Activated T-helper 1 cell treated with anti-CD3 and anti-CD28 coated beads, Interleukin-12 subunit alpha, Interleukin-12 subunit beta, Interleukin-2, Interleukin-4 antibody, amounts not matched to agents 30 ng/mL and 10 ng/mL and 1 ng/mL, durations not matched to agents 14 hours and 24 hours and 36 hours (primary cell): ENCODE results near the gene ATP6V1B1. TPM values are rescaled to one million over a fixed set of nuclear protein-coding genes. Genes with fewer than 3 reads are reported as not detected.

ENCODE experiments used
- DNase-seq: peaks from one replicate; pipeline ENCODE4 v3.0.0; 2021; ENCODE audit warnings: low spot score
- H3K27ac Mint-ChIP-seq: one replicate; pipeline ENCODE4 v1.8.0; 2021; ENCODE audit warnings: mild to moderate bottlenecking, mixed read lengths
- H3K27me3 Mint-ChIP-seq: one replicate; pipeline ENCODE4 v1.8.0; 2022; ENCODE audit warnings: mild to moderate bottlenecking, moderate library complexity, mixed read lengths; ENCODE audit not compliant: insufficient read depth
- H3K36me3 Mint-ChIP-seq: one replicate; pipeline ENCODE4 v1.8.0; 2021; ENCODE audit warnings: low read depth, mixed read lengths
- H3K4me1 Mint-ChIP-seq: one replicate; pipeline ENCODE4 v1.8.0; 2021; ENCODE audit warnings: low read depth, mixed read lengths
- H3K4me3 Mint-ChIP-seq: one replicate; pipeline ENCODE4 v1.8.0; 2021; ENCODE audit warnings: mild to moderate bottlenecking, moderate library complexity, mixed read lengths
- H3K9me3 Mint-ChIP-seq: one replicate; pipeline ENCODE4 v1.8.0; 2021; ENCODE audit warnings: mixed read lengths
- intact Hi-C: fragments of 100-400 bp; cut with micrococcal nuclease; formaldehyde crosslinking; loops from one replicate; pipeline ENCODE4 v1.15.1; 2024
- total RNA-seq: library from RNA; stranded (reverse); gene quantifications from 2 replicates; pipeline ENCODE4 v1.2.3, GENCODE V29; 2022

Gene ATP6V1B1
- total RNA-seq, 1 donor from 2014 or later: not detected

- Mint-ChIP-seq H3K27ac (no peak overlapping the region), H3K27me3 (peaks cover 86% of the 10 kb centered on the region), H3K4me1 (peaks cover 15% of the 10 kb centered on the region), H3K4me3 (no peak overlapping the region), H3K36me3 (peaks cover 3% of the 10 kb centered on the region), H3K9me3 (no peaks in the 10 kb centered on the region)
- intact Hi-C loops: no loop called here
- no peak for DNase-seq
Measured at GRCh38 chr2:70894765-70895164, 40.9 kb upstream of the ATP6V1B1 start.

GRCh38 chr2:70895249-70895648 is 40.5 kb upstream of the ATP6V1B1 start:
- H3K4me1 Mint-ChIP-seq: peaks cover 20% of the 10 kb centered on the region
- H3K27me3 Mint-ChIP-seq: peaks cover 86% of the 10 kb centered on the region
- intact Hi-C loops: no loop called here
- H3K27ac Mint-ChIP-seq: no peak overlapping the region
- DNase-seq: no peak
- H3K9me3 Mint-ChIP-seq: no peaks in the 10 kb centered on the region
- no peak overlapping the region for H3K4me3 Mint-ChIP-seq
- H3K36me3 Mint-ChIP-seq: peaks cover 3% of the 10 kb centered on the region

- DNase-seq: no peak
- H3K27ac Mint-ChIP-seq: no peak overlapping the region
- H3K9me3 Mint-ChIP-seq: no peaks in the 10 kb centered on the region
- peaks cover 3% of the 10 kb centered on the region for H3K36me3 Mint-ChIP-seq
- no peak overlapping the region for H3K4me3 Mint-ChIP-seq
- intact Hi-C loops: no loop called here
- H3K4me1 Mint-ChIP-seq: peaks cover 21% of the 10 kb centered on the region
- H3K27me3 Mint-ChIP-seq: peaks cover 81% of the 10 kb centered on the region
Measured at GRCh38 chr2:70895998-70896764, 39.5 kb upstream of the ATP6V1B1 start.

- Mint-ChIP-seq H3K27ac (no peak overlapping the region), H3K4me1 (peaks cover 21% of the 10 kb centered on the region), H3K36me3 (peaks cover 3% of the 10 kb centered on the region), H3K4me3 (no peak overlapping the region), H3K27me3 (peaks cover 82% of the 10 kb centered on the region), H3K9me3 (no peaks in the 10 kb centered on the region)
- intact Hi-C loops: no loop called here
- no peak for DNase-seq
Measured at GRCh38 chr2:70896765-70897202, 38.9 kb upstream of the ATP6V1B1 start.

- no peak overlapping the region for H3K27ac Mint-ChIP-seq
- intact Hi-C loops: no loop called here
- peaks cover 3% of the 10 kb centered on the region for H3K36me3 Mint-ChIP-seq
- H3K4me1 Mint-ChIP-seq: peaks cover 21% of the 10 kb centered on the region
- H3K9me3 Mint-ChIP-seq: no peaks in the 10 kb centered on the region
- no peak for DNase-seq
- no peak overlapping the region for H3K4me3 Mint-ChIP-seq
- H3K27me3 Mint-ChIP-seq: peaks cover 84% of the 10 kb centered on the region
Measured at GRCh38 chr2:70897203-70897976, 38.3 kb upstream of the ATP6V1B1 start.

- peaks cover 84% of the 10 kb centered on the region for H3K27me3 Mint-ChIP-seq
- no peak overlapping the region for H3K4me3 Mint-ChIP-seq
- H3K4me1 Mint-ChIP-seq: peaks cover 21% of the 10 kb centered on the region
- intact Hi-C loops: no loop called here
- no peak overlapping the region for H3K27ac Mint-ChIP-seq
- H3K36me3 Mint-ChIP-seq: peaks cover 3% of the 10 kb centered on the region
- no peaks in the 10 kb centered on the region for H3K9me3 Mint-ChIP-seq
- no peak for DNase-seq
Measured at GRCh38 chr2:70897977-70898226, 37.8 kb upstream of the ATP6V1B1 start.

GRCh38 chr2:70898363-70899240 is 37.1 kb upstream of the ATP6V1B1 start:
- peaks cover 3% of the 10 kb centered on the region for H3K36me3 Mint-ChIP-seq
- no peak for DNase-seq
- no peaks in the 10 kb centered on the region for H3K9me3 Mint-ChIP-seq
- no peak overlapping the region for H3K27ac Mint-ChIP-seq
- peaks cover 21% of the 10 kb centered on the region for H3K4me1 Mint-ChIP-seq
- intact Hi-C loops: no loop called here
- H3K27me3 Mint-ChIP-seq: peaks cover 86% of the 10 kb centered on the region
- H3K4me3 Mint-ChIP-seq: no peak overlapping the region

GRCh38 chr2:70901227-70902066 is 34.3 kb upstream of the ATP6V1B1 start:
- Mint-ChIP-seq H3K4me1 (peaks cover 15% of the 10 kb centered on the region), H3K9me3 (no peaks in the 10 kb centered on the region), H3K27ac (peak overlapping the region; percentile 36), H3K27me3 (peaks cover 87% of the 10 kb centered on the region), H3K4me3 (peak overlapping the region; percentile 70), H3K36me3 (peaks cover 3% of the 10 kb centered on the region)
- DNase-seq: no peak
- intact Hi-C loops: loop anchor here (1.0 kb wide), 1 partner anchor 14 kb away; no protein-coding TSS in a partner anchor

- peaks cover 91% of the 10 kb centered on the region for H3K27me3 Mint-ChIP-seq
- H3K27ac Mint-ChIP-seq: no peak overlapping the region
- H3K9me3 Mint-ChIP-seq: no peaks in the 10 kb centered on the region
- peaks cover 6% of the 10 kb centered on the region for H3K36me3 Mint-ChIP-seq
- peaks cover 22% of the 10 kb centered on the region for H3K4me1 Mint-ChIP-seq
- intact Hi-C loops: no loop called here
- no peak for DNase-seq
- peak overlapping the region; percentile 61 for H3K4me3 Mint-ChIP-seq
Measured at GRCh38 chr2:70902067-70902442, 33.6 kb upstream of the ATP6V1B1 start.

- H3K9me3 Mint-ChIP-seq: no peaks in the 10 kb centered on the region
- no peak overlapping the region for H3K27ac Mint-ChIP-seq
- peaks cover 91% of the 10 kb centered on the region for H3K27me3 Mint-ChIP-seq
- H3K36me3 Mint-ChIP-seq: peaks cover 6% of the 10 kb centered on the region
- H3K4me1 Mint-ChIP-seq: peaks cover 27% of the 10 kb centered on the region
- DNase-seq: no peak
- intact Hi-C loops: no loop called here
- no peak overlapping the region for H3K4me3 Mint-ChIP-seq
Measured at GRCh38 chr2:70902579-70902978, 33.1 kb upstream of the ATP6V1B1 start.

- H3K4me1 Mint-ChIP-seq: peaks cover 28% of the 10 kb centered on the region
- no peaks in the 10 kb centered on the region for H3K9me3 Mint-ChIP-seq
- H3K27ac Mint-ChIP-seq: no peak overlapping the region
- no peak overlapping the region for H3K4me3 Mint-ChIP-seq
- no peak for DNase-seq
- H3K36me3 Mint-ChIP-seq: peaks cover 5% of the 10 kb centered on the region
- H3K27me3 Mint-ChIP-seq: peaks cover 85% of the 10 kb centered on the region
- intact Hi-C loops: no loop called here
Measured at GRCh38 chr2:70903171-70903570, 32.5 kb upstream of the ATP6V1B1 start.

GRCh38 chr2:70903641-70904340 is 31.9 kb upstream of the ATP6V1B1 start:
- Mint-ChIP-seq H3K27me3 (peaks cover 85% of the 10 kb centered on the region), H3K9me3 (no peaks in the 10 kb centered on the region), H3K4me3 (no peak overlapping the region), H3K4me1 (peaks cover 27% of the 10 kb centered on the region), H3K27ac (no peak overlapping the region), H3K36me3 (peaks cover 3% of the 10 kb centered on the region)
- intact Hi-C loops: no loop called here
- DNase-seq: no peak
